Right renal pelvis (tissue), 4 donors: ENCODE measurements around the gene PLRG1. TPM values are rescaled to one million over a fixed set of nuclear protein-coding genes. Genes with fewer than 3 reads are reported as not detected.

Experiments used
- DNase-seq, 4 donors: peaks; one replicate each; pipeline ENCODE4 v3.0.0-alpha.2; 2013; ENCODE audit warnings: low read depth in 4 of 4, low spot score in 3 of 4, missing footprints in 1 of 4
- polyA plus RNA-seq, 4 donors: library from polyadenylated mRNA; unstranded; fragments of 120-200 nt; gene quantifications; one replicate each; pipeline ENCODE4 v1.2.1, GENCODE V29; 2013; ENCODE audit not compliant: insufficient read length in 4 of 4

Gene PLRG1
- polyA plus RNA-seq, 4 donors = 106 to 120 (median 117) TPM

DNA sequence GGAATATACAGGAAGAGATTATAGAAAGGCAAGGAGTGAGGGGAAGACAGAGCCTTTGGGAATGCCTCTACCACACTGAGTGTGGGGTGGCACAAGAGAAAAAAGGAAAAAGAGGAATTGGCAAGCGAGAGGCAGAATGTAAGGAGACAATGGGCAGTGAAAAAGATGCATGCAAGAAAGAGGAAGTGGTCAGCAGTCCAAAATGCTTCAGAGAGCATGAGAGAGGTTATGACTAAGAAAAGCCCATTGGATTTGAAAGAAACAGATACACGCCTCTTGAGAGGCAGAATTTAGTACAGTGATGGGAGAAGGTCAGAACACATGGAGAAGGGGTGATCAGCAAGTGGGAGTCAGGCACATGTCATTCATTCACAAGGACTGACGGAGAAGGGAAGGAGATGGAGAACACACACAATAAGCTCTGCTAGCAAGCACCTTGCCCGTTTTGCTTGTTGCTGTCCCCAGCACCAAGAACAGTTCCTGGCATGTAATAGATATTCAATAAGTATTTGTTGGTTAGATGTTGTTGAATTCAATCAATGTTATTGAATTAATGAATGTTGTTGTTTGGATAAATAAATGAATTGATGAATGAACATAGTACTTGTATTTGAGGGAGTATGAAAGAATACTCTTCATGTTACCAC is 65.0 kb downstream of the PLRG1 start:
- no peak for DNase-seq

Other genes starting within 250 kb of the PLRG1 start
- gene DCHS2, start 58.6 kb downstream of the PLRG1 start, polyA plus RNA-seq = 1 to 10 TPM; 4.8 to 8.1 (median 5.7) TPM
- 100 to 1,000 TPM in 2 of 4 donors, 1 to 10 TPM in 2; 5.0 to 142 (median 74.5) TPM for gene FGB, start 12.6 kb upstream of the PLRG1 start, polyA plus RNA-seq
- 1 to 10 TPM in 1 of 4 donors, under 1 TPM in 3; 0.06 to 1.7 (median 0.39) TPM for gene FGA, start 40.3 kb upstream of the PLRG1 start, polyA plus RNA-seq
- 1 to 10 TPM in 1 of 4 donors, not detected in 3; 1.1 TPM for gene FGG, start 62.3 kb upstream of the PLRG1 start, polyA plus RNA-seq
- 1 to 10 TPM in 2 of 4 donors, under 1 TPM in 2; 0.68 to 1.8 (median 0.90) TPM for gene LRAT, start 193.6 kb upstream of the PLRG1 start, polyA plus RNA-seq
- gene RBM46, start 230.9 kb upstream of the PLRG1 start, polyA plus RNA-seq = under 1 TPM; 0.03 to 0.06 (median 0.05) TPM